HG02642 (cell line): ENCODE data around the gene RUNX2.
A peak's percentile ranks its signal among the peaks of the same experiment; 100 is the strongest.

Source experiments
- ATAC-seq: cut with Tn5 transposase; IDR thresholded peaks from one replicate; pipeline ENCODE4 v1.9.1; 2021; ENCODE audit warnings: mild to moderate bottlenecking; ENCODE audit not compliant: unreplicated experiment, poor library complexity

RUNX2 gene

GRCh38 chr6:45679163-45679562 lies 351.0 kb downstream of the RUNX2 start:
- no peak for ATAC-seq

- ATAC-seq: no peak
Observed at GRCh38 chr6:45679631-45680030, 351.5 kb downstream of the RUNX2 start.

- peak; percentile 95 for ATAC-seq
Observed at GRCh38 chr6:45681860-45682511, 353.9 kb downstream of the RUNX2 start.

GRCh38 chr6:45684476-45684875 lies 356.3 kb downstream of the RUNX2 start:
- no peak for ATAC-seq

GRCh38 chr6:45685076-45685475 lies 356.9 kb downstream of the RUNX2 start:
- no peak for ATAC-seq

- ATAC-seq: peak; percentile 30
Observed at GRCh38 chr6:45686841-45687569, 358.9 kb downstream of the RUNX2 start.

- ATAC-seq: peak; percentile 86
Observed at GRCh38 chr6:45687570-45687969, 359.4 kb downstream of the RUNX2 start.

- no peak for ATAC-seq
Observed at GRCh38 chr6:45688180-45688579, 360.1 kb downstream of the RUNX2 start.

GRCh38 chr6:45689926-45690615 lies 361.9 kb downstream of the RUNX2 start:
- no peak for ATAC-seq

GRCh38 chr6:45690846-45691245 lies 362.7 kb downstream of the RUNX2 start:
- ATAC-seq: no peak

GRCh38 chr6:45691426-45691825 lies 363.3 kb downstream of the RUNX2 start:
- no peak for ATAC-seq

GRCh38 chr6:45692021-45692420 lies 363.9 kb downstream of the RUNX2 start:
- ATAC-seq: no peak

GRCh38 chr6:45696738-45697137 lies 368.6 kb downstream of the RUNX2 start:
- ATAC-seq: no peak

GRCh38 chr6:45697605-45698004 lies 369.5 kb downstream of the RUNX2 start:
- peak; percentile 70 for ATAC-seq

GRCh38 chr6:45698046-45698445 lies 369.9 kb downstream of the RUNX2 start:
- no peak for ATAC-seq

GRCh38 chr6:45699663-45700062 lies 371.5 kb downstream of the RUNX2 start:
- ATAC-seq: no peak

GRCh38 chr6:45702849-45703739 lies 375.0 kb downstream of the RUNX2 start:
- no peak for ATAC-seq

GRCh38 chr6:45704056-45704800 lies 376.1 kb downstream of the RUNX2 start:
- ATAC-seq: no peak

- ATAC-seq: no peak
Observed at GRCh38 chr6:45705137-45705855, 377.2 kb downstream of the RUNX2 start.
